HG03095 (cell line): ENCODE data around the gene TRIM46.
"Not testable (repeated sequence)": the region's sequence is repeated elsewhere in the genome, so short reads cannot be mapped to it uniquely, and the experiment has no call there.

Source experiments
- ATAC-seq: cut with Tn5 transposase; IDR thresholded peaks from one replicate; pipeline ENCODE4 v1.9.1; 2021; ENCODE audit warnings: moderate library complexity; ENCODE audit not compliant: unreplicated experiment

Gene TRIM46

GRCh38 chr1:155202731-155203515 is 29.3 kb downstream of the TRIM46 start:
- no peak for ATAC-seq

- ATAC-seq = no peak
These were observed 31.4 kb downstream of the TRIM46 start for GRCh38 chr1:155205035-155205434.

- no peak for ATAC-seq
These were observed 32.4 kb downstream of the TRIM46 start for GRCh38 chr1:155205969-155206593.

- no peak for ATAC-seq
These were observed 33.5 kb downstream of the TRIM46 start for GRCh38 chr1:155206891-155207805.

GRCh38 chr1:155207806-155208540 is 34.3 kb downstream of the TRIM46 start, which contains the start of gene THBS3:
TSS of gene THBS3 (minus strand) at chr1:155207897. CDS start at chr1:155207876, 21 bp downstream.
- no peak for ATAC-seq

GRCh38 chr1:155208541-155209311 is 35.1 kb downstream of the TRIM46 start, which contains the start of gene MTX1:
TSS of gene MTX1 (plus strand) at chr1:155208695. CDS start at chr1:155208805, 110 bp downstream.
- ATAC-seq = peak; percentile 59

- ATAC-seq = no peak
These were observed 35.7 kb downstream of the TRIM46 start for GRCh38 chr1:155209312-155209721.

- ATAC-seq = no peak
These were observed 36.9 kb downstream of the TRIM46 start for GRCh38 chr1:155210314-155211104.

- not testable (repeated sequence) for ATAC-seq
These were observed 37.9 kb downstream of the TRIM46 start for GRCh38 chr1:155211381-155212050.

GRCh38 chr1:155212051-155212440 is 38.4 kb downstream of the TRIM46 start:
- ATAC-seq = not testable (repeated sequence)

GRCh38 chr1:155214702-155215101 is 41.1 kb downstream of the TRIM46 start:
- ATAC-seq = not testable (repeated sequence)

- ATAC-seq = no peak
These were observed 45.4 kb downstream of the TRIM46 start for GRCh38 chr1:155218854-155219591.

GRCh38 chr1:155219592-155220031 is 46.0 kb downstream of the TRIM46 start:
- ATAC-seq = no peak

- ATAC-seq = not testable (repeated sequence)
These were observed 46.7 kb downstream of the TRIM46 start for GRCh38 chr1:155220211-155220965.

- ATAC-seq = no peak
These were observed 49.4 kb downstream of the TRIM46 start for GRCh38 chr1:155223047-155223446.

GRCh38 chr1:155225404-155225759 is 51.7 kb downstream of the TRIM46 start:
- not testable (repeated sequence) for ATAC-seq
